GM12801 (cell line): Measurements from ENCODE around the gene ESF1.

Experiments used
- TF ChIP-seq, protein P1 (sequence below): IDR thresholded peaks from one replicate; pipeline ENCODE4 v1.5.1; 2011; ENCODE audit warnings: control low read depth; ENCODE audit not compliant: insufficient read length; ENCODE audit errors: extremely low read depth

The ESF1 gene

GRCh38 chr20:13771853-13772453 is 12.8 kb downstream of the ESF1 start:
- TF ChIP-seq, protein P1, sequence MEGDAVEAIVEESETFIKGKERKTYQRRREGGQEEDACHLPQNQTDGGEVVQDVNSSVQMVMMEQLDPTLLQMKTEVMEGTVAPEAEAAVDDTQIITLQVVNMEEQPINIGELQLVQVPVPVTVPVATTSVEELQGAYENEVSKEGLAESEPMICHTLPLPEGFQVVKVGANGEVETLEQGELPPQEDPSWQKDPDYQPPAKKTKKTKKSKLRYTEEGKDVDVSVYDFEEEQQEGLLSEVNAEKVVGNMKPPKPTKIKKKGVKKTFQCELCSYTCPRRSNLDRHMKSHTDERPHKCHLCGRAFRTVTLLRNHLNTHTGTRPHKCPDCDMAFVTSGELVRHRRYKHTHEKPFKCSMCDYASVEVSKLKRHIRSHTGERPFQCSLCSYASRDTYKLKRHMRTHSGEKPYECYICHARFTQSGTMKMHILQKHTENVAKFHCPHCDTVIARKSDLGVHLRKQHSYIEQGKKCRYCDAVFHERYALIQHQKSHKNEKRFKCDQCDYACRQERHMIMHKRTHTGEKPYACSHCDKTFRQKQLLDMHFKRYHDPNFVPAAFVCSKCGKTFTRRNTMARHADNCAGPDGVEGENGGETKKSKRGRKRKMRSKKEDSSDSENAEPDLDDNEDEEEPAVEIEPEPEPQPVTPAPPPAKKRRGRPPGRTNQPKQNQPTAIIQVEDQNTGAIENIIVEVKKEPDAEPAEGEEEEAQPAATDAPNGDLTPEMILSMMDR: no peak

DNA sequence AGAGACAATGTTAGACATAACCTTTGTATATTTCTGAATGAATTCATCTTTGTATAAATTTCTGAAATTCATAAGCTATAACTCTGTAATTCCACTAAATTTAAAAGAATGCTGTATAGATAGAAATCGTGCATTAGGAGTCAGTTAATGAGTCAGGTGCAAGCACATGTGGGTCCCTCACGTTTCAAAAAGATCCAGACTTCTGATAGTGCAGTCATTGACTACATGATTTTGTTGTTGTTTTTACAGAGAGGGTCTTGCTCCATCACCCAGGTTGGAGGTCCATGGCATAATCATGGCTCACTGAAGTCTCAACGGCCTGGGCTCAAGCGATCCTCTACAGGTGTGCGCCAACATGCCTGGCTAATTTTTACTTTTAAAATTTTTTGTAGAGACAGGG is 14.6 kb downstream of the ESF1 start:
- TF ChIP-seq, protein P1: no peak

- TF ChIP-seq, protein P1: no peak
Measured at GRCh38 chr20:13765868-13766416, 18.8 kb downstream of the ESF1 start.

- TF ChIP-seq, protein P1: no peak
Measured at GRCh38 chr20:13765299-13765698, 19.4 kb downstream of the ESF1 start.

DNA sequence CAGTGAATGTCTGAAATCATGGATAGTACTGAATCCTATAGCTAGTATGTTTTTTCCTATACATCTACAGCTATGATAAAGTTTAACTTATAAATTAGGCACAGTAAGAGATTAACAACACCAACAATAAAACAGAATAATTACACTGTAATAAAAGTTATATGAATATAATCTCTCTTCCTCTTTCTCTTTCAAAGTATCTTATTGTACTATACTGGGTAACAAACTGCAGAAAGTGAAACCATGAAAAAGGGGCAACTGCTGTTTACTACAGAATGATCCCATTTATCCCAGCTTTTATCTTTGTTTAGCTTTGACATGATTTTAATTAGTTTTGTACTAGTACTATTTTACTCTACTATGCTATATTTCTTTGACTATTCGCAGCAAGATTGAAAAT is 25.8 kb downstream of the ESF1 start:
- TF ChIP-seq, protein P1: no peak

GRCh38 chr20:13756551-13756950 is 28.2 kb downstream of the ESF1 start:
- TF ChIP-seq, protein P1: no peak

GRCh38 chr20:13755809-13756208 is 28.9 kb downstream of the ESF1 start:
- TF ChIP-seq, protein P1: no peak
